Measurements from ENCODE around the gene SORCS2. TPM values are rescaled to one million over a fixed set of nuclear protein-coding genes. Genes with fewer than 3 reads are reported as not detected.

SORCS2 gene
- total and polyA plus RNA-seq, 7 donors, result 0.18 to 1.5 (median 0.36) TPM

DNA sequence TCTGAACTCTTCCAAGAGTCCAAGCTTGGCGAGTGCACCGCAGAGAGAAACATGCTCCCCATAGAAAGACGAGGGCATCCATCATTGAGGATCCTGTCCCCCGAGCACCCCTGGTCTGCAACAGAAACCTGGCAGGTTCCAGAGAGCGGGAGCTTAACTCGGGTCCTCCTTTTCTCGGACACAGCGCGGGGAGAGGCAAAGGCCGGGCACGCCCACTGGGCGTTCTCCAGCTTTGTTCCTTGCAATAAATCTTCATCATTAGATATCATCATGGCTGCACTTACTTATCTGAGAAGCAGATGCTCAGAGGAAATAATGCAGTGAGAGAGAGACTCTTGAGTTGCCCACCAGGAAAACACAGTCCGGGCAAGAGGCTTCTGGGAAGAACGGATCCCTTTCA is 332.5 kb downstream of the SORCS2 start:
- DNase-seq, result no peak
- Histone ChIP-seq H3K4me1 (no peaks in the 10 kb centered on the region), H3K27me3 (ENCODE audit: insufficient read depth in 3 of 3, low read length in 2 of 3) (peaks cover 0 to 33% (median 17%) of the 10 kb centered on the region in 3 donors), H3K27ac (no peak overlapping the region), H3K36me3 (ENCODE audit: insufficient read depth in 1 of 2, low read depth in 1 of 2) (no peaks in the 10 kb centered on the region), H3K4me3 (no peak overlapping the region), H3K9me3 (no peaks in the 10 kb centered on the region)
- no peak for ATAC-seq
- intact Hi-C loops (cut with DNase I), result no loop called here
- 74 to 76% (median 76%) methylated on average over 14 of the region's 14 CpGs for WGBS, 3 donors
- TF ChIP-seq, protein P1, sequence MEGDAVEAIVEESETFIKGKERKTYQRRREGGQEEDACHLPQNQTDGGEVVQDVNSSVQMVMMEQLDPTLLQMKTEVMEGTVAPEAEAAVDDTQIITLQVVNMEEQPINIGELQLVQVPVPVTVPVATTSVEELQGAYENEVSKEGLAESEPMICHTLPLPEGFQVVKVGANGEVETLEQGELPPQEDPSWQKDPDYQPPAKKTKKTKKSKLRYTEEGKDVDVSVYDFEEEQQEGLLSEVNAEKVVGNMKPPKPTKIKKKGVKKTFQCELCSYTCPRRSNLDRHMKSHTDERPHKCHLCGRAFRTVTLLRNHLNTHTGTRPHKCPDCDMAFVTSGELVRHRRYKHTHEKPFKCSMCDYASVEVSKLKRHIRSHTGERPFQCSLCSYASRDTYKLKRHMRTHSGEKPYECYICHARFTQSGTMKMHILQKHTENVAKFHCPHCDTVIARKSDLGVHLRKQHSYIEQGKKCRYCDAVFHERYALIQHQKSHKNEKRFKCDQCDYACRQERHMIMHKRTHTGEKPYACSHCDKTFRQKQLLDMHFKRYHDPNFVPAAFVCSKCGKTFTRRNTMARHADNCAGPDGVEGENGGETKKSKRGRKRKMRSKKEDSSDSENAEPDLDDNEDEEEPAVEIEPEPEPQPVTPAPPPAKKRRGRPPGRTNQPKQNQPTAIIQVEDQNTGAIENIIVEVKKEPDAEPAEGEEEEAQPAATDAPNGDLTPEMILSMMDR (IDR thresholded peaks at IDR 0.05), result no peak

GRCh38 chr4:7526491-7526890 is 334.2 kb downstream of the SORCS2 start:
- TF ChIP-seq, protein P1 (IDR thresholded peaks at IDR 0.05), result no peak
- H3K36me3 ChIP-seq (ENCODE audit: insufficient read depth in 1 of 2, low read depth in 1 of 2), result no peaks in the 10 kb centered on the region
- H3K27me3 ChIP-seq (ENCODE audit: insufficient read depth in 3 of 3, low read length in 2 of 3), result peaks cover 0 to 16% (median 11%) of the 10 kb centered on the region in 3 donors
- intact Hi-C loops (cut with DNase I), result no loop called here
- H3K9me3 ChIP-seq, result no peaks in the 10 kb centered on the region
- no peak overlapping the region for H3K27ac ChIP-seq
- WGBS, 3 donors, result 78 to 84% (median 79%) methylated on average over 13 of the region's 13 CpGs
- no peak overlapping the region for H3K4me3 ChIP-seq
- H3K4me1 ChIP-seq, result no peaks in the 10 kb centered on the region
- no peak for ATAC-seq
- DNase-seq, result no peak

GRCh38 chr4:7526929-7527535 is 334.7 kb downstream of the SORCS2 start:
- Histone ChIP-seq H3K4me1 (no peaks in the 10 kb centered on the region), H3K4me3 (no peak overlapping the region), H3K27ac (no peak overlapping the region), H3K36me3 (ENCODE audit: insufficient read depth in 1 of 2, low read depth in 1 of 2) (no peaks in the 10 kb centered on the region), H3K9me3 (no peaks in the 10 kb centered on the region), H3K27me3 (ENCODE audit: insufficient read depth in 3 of 3, low read length in 2 of 3) (peaks cover 0 to 11% (median 11%) of the 10 kb centered on the region in 3 donors)
- TF ChIP-seq, protein P1 (IDR thresholded peaks at IDR 0.05), result no peak
- DNase-seq, result peak in 1 of 2 donors; percentile 35
- intact Hi-C loops (cut with DNase I), result no loop called here
- 84 to 87% (median 87%) methylated on average over 28 of the region's 28 CpGs for WGBS, 3 donors
- ATAC-seq, result no peak

DNA sequence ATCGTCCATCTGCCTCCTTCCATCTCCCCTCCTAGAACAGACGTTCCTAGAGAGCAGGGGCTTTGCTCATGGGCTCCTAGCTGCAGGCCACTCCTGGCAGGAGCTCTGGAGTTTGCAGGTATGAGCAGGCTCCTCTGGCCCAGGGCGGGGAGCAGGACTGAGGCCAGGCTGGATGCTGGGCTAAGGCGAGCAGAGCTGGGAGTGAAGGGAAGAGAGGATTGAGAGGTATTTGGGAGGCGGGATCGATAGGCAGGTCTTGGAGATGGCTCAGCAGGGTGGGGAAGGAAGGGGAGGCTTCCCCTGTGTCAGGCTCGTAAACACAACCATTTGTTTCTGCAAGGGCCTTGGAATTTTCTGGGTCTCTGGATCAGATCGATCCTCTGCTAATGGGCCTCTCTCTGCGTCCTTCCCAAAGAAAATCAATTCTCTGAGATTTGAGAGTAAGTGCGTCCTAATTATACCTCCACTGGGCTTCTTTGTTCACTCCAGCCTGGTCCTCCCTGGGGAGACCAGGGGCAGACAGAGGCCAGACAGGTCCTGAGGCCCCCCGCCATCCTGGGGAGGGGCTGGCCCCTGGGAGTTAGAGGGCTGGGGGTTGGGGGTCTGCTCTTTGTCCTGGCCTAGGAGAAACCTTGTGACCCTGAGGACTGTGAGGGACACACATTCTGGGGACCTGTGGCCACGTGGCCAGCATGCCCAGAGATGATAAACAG is 337.2 kb downstream of the SORCS2 start:
- ATAC-seq (no peak), DNase-seq (peak in 1 of 2 donors; percentile 22)
- no peaks in the 10 kb centered on the region for H3K4me1 ChIP-seq
- no peak overlapping the region for H3K27ac ChIP-seq
- no peaks in the 10 kb centered on the region for H3K9me3 ChIP-seq
- intact Hi-C loops (cut with DNase I), result no loop called here
- H3K36me3 ChIP-seq (ENCODE audit: insufficient read depth in 1 of 2, low read depth in 1 of 2), result no peaks in the 10 kb centered on the region
- peaks cover 0 to 4% (median 0%) of the 10 kb centered on the region in 3 donors for H3K27me3 ChIP-seq (ENCODE audit: insufficient read depth in 3 of 3, low read length in 2 of 3)
- WGBS, 3 donors, result 74 to 77% (median 77%) methylated on average over 12 of the region's 12 CpGs
- H3K4me3 ChIP-seq, result no peak overlapping the region
- TF ChIP-seq, protein P1 (IDR thresholded peaks at IDR 0.05), result no peak

Data from psoas muscle (tissue), 8 donors.